Retina (tissue), 1 donor: Measurements from ENCODE around the gene EREG.
"Not testable (repeated sequence)": the region's sequence is repeated elsewhere in the genome, so short reads cannot be mapped to it uniquely, and the experiment has no call there.

ENCODE experiments used
- DNase-seq: peaks from one replicate; pipeline ENCODE4 v3.0.0-alpha.2; 2016

Gene EREG

DNA sequence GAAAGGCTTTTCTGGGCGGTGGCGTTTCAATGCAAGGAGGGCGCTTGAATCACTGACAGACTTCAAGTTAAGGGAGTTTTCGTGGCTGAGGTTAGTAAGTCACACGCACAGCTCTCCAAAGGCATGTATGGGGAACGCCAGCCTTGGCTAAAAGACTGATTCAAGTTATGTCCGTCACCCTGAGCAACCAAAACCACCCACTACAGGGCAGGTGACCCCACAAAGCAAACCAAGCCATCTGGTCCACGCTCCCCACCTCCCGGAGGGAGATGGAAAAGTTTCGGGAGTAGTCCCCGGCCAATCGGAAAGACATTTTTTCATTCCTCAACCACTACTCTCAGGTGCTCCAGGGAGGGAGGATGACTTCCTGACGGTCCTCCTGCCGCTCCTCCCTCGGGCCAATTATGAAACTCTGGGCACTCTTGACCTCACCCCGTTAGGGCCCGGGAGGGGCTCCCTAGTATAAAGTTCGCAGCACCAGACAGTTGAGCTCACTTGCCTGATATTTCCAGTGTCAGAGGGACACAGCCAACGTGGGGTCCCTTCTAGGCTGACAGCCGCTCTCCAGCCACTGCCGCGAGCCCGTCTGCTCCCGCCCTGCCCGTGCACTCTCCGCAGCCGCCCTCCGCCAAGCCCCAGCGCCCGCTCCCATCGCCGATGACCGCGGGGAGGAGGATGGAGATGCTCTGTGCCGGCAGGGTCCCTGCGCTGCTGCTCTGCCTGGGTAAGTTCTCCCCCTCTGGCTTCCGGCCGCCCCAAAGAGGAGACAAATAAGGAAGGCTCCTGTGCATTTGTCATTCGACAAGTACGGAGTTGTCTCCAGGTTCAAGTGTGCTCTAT, at the start of gene EREG:
Gene EREG (plus strand): TSS at position 494 of the 840 bp plus-strand sequence. CDS start 164 bp downstream, at position 658.
- peak; percentile 79 for DNase-seq

GRCh38 chr4:74315376-74315775, 49.6 kb upstream of the EREG start:
- no peak for DNase-seq

DNA sequence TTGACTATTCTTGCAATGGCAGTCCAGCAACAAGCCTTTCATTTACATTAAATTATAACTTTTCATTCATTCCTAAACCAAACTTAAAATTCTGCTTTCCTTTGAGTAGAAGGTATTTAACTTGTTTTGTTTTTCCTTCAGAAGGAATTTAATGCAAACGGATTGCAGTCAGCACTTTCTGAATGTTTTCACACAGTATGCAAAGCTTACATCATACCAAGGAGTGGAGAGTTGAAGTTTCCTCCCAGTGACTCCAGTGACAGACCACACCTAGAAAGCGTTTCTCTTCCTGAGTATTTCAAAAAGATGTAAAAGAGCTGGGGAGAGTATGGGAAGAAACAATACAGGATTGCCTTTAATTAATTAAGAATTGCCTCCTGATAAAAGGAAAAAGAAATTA, 48.5 kb upstream of the EREG start:
- no peak for DNase-seq

- DNase-seq, result no peak
Measured at GRCh38 chr4:74317616-74318246, 47.2 kb upstream of the EREG start.

GRCh38 chr4:74318276-74318675, 46.7 kb upstream of the EREG start:
- no peak for DNase-seq

GRCh38 chr4:74319470-74319869, 45.5 kb upstream of the EREG start:
- no peak for DNase-seq

- DNase-seq, result peak; percentile 43
Measured at GRCh38 chr4:74320559-74321118, 44.3 kb upstream of the EREG start.

- no peak for DNase-seq
Measured at GRCh38 chr4:74322301-74322700, 42.6 kb upstream of the EREG start.

DNA sequence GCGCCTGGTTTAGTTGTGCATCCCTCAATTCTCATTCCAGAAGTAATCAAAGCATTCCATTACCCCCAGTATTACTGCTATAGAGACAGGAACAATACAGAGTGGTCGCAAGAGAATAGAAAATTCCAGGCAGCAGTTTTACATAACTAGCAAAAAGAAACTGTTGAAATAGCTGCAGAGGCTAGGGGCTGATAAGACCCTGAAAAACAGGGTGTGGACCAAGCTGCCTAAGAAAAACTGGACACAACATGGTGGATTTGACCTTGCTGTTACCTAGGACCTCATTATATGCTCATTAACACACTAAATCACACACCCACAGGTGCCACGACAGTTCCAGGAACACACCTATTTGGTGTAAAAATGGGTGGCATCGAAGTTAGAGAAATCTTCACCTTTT, 41.3 kb upstream of the EREG start:
- no peak for DNase-seq

GRCh38 chr4:74324262-74324661, 40.7 kb upstream of the EREG start:
- DNase-seq, result no peak

GRCh38 chr4:74325886-74326285, 39.1 kb upstream of the EREG start:
- no peak for DNase-seq

- DNase-seq, result no peak
Measured at GRCh38 chr4:74327762-74328161, 37.2 kb upstream of the EREG start.

DNA sequence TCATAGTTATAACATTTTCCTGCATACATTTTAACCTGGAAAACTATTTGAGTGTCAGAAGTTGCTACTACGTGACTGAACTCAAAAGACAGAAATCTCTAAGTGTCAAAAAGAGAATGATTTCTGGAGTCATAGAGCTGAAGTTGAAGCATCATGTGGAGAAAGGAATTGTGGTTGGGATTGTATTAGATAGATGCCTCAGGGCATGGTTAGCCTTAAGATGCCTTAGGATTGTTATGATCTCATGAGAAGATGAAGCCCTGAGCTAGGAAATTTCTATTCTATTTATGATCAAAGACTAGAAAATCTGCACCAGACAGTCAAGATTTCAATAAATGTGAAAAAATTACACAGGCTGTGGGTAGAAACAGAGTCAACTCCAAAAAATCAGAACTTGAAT, 36.4 kb upstream of the EREG start:
- no peak for DNase-seq

GRCh38 chr4:74329307-74329706, 35.6 kb upstream of the EREG start:
- DNase-seq, result no peak

- DNase-seq, result no peak
Measured at GRCh38 chr4:74330295-74330750, 34.6 kb upstream of the EREG start.

GRCh38 chr4:74331252-74331651, 33.7 kb upstream of the EREG start:
- no peak for DNase-seq

DNA sequence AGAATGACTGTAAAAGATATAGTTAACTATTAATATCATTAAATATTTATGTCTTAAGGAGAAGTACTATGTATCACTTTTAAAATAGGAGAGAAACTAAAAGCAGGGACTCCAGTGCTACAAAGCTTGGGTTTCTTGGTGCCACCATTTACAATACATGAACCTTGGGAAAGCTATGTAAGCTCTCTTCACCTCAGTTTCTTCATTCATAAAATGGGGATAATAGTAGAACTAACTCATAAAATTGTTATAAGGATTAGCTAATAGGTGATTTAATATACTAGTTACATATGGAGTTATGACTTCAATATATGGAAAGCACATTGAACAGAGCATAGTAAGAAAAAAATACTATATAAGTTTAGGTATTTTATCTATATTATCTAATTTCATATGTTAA, 33.0 kb upstream of the EREG start:
- no peak for DNase-seq

DNA sequence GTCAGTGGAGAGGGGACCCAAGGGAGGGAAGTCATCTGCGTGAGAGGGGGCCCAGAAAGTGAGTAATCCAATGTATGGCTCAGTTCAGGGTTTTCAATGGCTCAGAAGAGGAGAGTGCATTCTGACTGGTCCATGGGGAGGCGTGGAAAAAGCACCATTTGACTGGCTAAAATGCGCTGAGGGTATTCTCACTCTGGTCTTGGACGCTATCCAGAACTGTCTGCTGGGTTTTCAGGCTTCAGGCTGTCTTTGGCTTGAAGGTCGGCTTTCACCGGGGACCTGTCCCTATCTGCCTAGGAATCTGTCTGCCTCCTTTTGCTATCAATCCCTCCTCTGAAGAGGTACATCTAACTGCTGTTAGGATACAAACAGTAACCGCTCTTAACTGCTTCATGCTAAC, 30.3 kb upstream of the EREG start:
- DNase-seq, result no peak

GRCh38 chr4:74335341-74336021, 29.5 kb upstream of the EREG start:
- DNase-seq, result no peak

DNA sequence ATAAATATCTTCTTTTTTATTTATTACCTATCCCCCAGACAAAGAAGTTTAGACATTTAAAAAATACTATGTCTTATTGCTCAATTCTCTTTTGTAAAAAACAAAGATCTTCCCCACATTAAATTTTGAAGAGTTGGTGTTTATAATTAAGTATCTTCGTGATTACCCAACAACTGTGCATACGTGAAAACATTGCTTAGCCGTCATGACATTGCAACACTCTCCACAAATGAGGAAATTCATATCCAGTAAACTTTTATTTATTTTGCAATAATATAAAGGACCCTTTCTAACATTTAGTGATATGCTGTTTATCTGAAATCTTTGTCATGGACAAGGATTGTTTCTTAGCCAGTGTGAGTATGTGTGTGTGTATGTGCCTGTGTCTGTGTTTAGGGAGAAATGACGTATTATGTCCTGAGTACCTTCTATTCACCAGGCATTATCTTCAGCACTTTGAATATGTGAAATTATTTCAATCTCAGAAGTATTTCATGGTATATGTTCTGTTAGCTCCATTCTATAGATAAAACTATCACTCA, 26.1 kb upstream of the EREG start:
- DNase-seq, result no peak

DNA sequence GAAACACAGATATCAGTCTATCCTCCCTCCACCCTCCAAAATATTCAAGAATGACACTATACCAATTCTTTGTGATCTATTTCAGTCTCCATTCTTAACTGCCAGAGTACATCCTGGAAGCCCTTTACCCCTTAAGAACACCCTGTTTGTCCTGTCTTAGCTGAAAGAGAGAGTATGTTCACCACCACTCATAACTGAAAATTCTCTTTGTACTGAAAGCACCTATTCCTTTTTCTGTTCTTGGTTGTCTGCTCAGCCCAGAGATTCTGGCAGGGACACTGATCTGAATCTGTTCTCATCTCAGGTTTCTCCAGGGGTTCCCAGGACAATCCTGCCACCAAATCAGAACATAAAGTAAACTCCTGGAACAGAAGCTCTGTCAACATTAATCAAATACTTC, 25.4 kb upstream of the EREG start:
- no peak for DNase-seq

DNA sequence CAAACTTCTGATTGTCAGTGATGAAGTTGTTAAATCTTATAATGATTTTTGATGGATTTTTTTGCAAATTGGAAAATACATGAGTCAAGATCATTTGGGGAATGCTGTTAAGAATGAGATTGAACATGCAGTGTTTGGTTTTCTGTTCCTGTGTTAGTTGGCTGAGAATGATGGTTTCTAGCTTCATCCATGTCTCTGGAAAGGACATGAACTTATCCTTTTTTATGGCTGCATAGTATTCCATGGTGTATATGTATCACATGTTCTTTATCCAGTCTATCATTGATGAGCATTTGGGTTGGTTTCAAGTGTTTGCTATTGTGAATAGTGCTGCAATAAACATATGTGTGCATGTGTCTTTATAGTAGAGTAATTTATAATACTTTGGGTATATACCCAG, 24.5 kb upstream of the EREG start:
- not testable (repeated sequence) for DNase-seq

DNA sequence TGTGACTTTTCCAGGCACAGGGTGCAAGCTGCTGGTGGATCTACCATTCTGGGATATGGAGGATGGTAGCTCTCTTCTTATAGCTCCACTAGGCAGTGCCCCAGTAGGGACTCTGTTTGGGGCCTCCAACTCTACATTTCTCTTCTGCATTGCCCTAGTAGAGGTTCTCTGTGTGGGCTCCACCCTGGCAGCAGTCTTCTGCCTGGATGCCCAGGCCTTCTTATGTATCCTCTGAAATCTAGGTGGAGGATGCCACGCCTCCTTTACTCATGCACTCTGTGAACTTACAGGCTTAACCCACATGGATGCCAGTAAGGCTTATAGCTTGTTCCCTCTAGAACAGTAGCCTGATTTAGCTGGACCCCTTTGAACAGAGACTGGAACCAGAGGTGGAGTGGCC, 20.9 kb upstream of the EREG start:
- DNase-seq, result no peak
